Measurements from ENCODE around the gene CENPP.

Gene CENPP

DNA sequence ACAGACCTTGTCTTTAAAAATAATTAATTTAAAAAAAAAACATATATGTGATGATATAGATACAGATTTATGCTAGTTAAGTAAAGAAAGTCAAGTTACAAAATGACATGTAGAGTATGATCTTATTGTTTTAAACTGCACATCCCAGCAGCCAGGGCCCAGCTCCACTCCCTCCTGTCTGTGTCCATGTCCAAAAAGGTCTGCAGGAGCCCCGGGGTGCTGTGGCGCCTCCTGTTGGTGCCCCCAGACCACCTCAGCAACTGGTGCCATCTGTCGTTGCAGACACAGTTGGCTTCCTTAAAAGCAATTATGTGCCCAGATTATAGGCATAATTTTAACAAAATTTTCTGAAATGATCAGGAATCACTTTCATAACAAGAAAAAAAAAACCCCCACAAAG, 310.9 kb downstream of the CENPP start:
- DNase-seq (ENCODE audit: low read depth, low spot score): no peak

- DNase-seq (ENCODE audit: low read depth, low spot score): no peak
Measured at GRCh38 chr9:92637326-92637725, 311.6 kb downstream of the CENPP start.

DNA sequence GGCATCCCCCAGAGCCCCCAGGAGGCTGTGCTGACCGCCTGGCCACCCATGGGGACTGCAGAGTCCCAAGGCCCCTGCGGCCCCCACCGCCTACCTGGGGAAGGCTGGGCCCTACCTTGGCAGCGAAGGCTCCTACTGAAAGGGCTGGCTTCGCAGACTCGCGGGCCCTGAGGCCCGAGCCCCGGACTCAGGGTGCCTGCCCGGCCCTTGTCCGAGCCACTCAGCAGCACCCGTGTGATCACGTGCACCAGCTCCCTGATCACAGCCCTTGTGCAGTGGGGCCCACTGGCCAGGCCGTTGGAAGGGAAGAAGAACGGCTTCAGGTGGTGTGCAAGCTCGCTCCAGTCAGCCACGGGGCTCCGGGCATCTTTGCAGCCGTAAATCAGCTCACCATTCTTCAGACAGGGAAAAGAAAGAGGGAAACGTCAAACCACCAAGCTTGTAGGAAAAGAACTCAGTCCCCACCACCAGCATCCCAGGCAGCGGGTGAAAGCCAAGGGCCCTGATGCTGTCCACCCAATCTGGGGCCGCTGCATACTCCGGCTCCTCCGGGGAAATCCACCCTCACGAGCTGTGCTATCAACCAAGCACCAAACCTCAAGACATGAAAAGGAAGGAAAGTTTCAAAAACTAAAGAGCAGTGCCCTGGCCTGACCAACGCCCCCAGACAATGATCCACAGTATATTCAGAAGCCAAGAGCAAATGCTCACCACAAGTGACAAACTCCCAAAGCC, 312.3 kb downstream of the CENPP start:
- no peak for DNase-seq (ENCODE audit: low read depth, low spot score)

GRCh38 chr9:92638621-92639101, 312.9 kb downstream of the CENPP start:
- no peak for DNase-seq (ENCODE audit: low read depth, low spot score)

DNA sequence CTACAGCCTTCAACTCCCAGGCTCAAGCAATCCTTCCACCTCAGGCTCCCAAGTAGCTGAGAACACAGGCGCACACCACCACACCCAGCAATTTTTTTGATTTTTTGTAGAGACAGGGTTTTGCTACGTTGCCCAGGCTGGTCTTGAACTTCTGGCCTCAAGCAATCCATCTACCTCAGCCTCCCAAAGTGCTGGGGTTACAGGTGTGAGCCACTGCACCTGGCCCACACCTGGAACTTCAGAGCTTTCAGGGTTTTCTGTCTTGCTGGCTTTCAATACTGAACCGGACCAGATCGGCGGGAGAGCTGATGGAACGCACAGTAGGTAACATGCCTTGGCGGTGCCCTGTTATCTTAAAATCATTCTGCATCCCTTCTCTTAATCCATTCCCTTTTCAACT, 313.4 kb downstream of the CENPP start:
- no peak for DNase-seq (ENCODE audit: low read depth, low spot score)

DNA sequence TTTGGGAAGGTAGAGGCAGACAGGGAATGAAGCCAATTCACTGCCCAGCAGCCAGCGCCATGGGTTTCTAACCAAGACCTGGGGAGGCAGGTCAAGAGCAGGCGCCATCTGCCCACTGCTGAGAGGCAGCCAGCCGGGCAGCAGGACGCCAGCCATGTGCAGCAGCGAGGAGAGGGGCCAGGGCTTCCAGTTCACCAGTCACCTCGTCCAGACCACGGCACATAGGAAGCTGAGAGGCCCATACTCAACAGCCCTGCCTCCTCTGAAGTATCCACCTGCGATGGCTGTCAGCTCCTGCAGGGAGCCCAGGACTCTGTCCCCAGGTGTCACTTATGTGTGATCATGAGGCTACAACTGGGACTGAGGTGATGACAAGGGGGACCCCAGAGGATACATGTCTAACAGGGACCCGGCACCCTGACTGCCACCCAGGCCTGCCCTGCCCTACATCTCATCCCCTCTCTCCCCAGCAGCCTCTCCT, 314.1 kb downstream of the CENPP start:
- no peak for DNase-seq (ENCODE audit: low read depth, low spot score)

- no peak for DNase-seq (ENCODE audit: low read depth, low spot score)
Measured at GRCh38 chr9:92640398-92641091, 314.8 kb downstream of the CENPP start.

DNA sequence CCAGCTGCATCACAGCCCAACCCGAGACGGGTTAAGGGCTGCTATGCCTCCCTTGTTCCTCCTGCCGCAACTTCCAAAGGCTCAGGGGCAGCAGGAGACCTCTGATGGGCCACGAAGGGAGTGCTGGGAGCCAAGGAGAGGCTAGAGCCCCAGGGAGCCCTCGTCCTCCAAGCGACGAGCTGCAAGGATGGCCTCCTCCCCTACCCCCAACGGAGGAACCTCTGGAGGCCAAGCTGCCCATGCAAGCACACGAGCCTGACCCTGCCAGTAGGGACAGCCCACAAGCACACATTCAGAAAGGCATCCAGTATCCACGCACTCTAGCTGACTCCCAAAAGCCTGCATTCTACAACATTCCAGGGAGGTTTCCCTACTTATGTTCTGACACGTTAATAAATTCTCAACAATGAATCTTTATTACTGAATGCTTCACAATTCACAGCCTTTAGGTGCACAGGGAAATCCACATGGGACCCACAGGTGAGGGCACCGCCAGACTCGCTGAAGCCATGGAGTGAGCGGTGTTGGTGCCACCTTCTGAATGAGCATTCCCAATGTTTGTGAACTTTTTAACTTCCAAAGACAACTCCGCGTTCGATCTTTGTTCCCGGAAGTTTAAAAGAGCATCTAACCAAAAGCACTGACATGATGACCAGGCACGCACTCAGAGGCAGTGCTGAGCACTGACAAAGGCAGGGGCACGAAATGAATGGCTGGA, 315.5 kb downstream of the CENPP start:
- no peak for DNase-seq (ENCODE audit: low read depth, low spot score)

GRCh38 chr9:92642041-92642451, 316.3 kb downstream of the CENPP start:
- no peak for DNase-seq (ENCODE audit: low read depth, low spot score)

- no peak for DNase-seq (ENCODE audit: low read depth, low spot score)
Measured at GRCh38 chr9:92642564-92642963, 316.8 kb downstream of the CENPP start.

- no peak for DNase-seq (ENCODE audit: low read depth, low spot score)
Measured at GRCh38 chr9:92644278-92644677, 318.5 kb downstream of the CENPP start.

DNA sequence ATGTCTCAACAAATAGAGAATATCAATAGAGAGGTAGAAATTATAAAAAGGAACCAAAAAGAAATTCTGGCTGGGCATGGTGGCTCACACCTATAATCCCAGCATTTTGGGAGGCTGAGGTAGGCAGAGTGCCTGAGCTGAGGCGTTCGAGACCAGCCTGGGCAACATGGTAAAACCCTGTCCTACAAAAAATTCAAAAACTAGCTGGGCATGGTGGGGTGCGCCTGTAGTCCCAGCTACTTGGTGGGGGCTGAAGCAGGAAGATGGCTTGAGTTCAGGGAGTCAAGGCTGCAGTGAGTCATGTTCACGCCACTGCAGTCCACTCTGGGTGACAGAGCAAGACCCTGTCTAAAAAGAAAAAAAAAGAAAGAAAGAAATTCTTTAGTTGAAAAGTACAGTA, 319.3 kb downstream of the CENPP start:
- no peak for DNase-seq (ENCODE audit: low read depth, low spot score)

- no peak for DNase-seq (ENCODE audit: low read depth, low spot score)
Measured at GRCh38 chr9:92647671-92648473, 322.1 kb downstream of the CENPP start.

GRCh38 chr9:92648474-92648971, 322.8 kb downstream of the CENPP start:
- no peak for DNase-seq (ENCODE audit: low read depth, low spot score)

GRCh38 chr9:92649007-92649406, 323.3 kb downstream of the CENPP start:
- DNase-seq (ENCODE audit: low read depth, low spot score): no peak

- DNase-seq (ENCODE audit: low read depth, low spot score): no peak
Measured at GRCh38 chr9:92650296-92650695, 324.5 kb downstream of the CENPP start.

GRCh38 chr9:92650839-92651621, 325.3 kb downstream of the CENPP start:
- no peak for DNase-seq (ENCODE audit: low read depth, low spot score)

DNA sequence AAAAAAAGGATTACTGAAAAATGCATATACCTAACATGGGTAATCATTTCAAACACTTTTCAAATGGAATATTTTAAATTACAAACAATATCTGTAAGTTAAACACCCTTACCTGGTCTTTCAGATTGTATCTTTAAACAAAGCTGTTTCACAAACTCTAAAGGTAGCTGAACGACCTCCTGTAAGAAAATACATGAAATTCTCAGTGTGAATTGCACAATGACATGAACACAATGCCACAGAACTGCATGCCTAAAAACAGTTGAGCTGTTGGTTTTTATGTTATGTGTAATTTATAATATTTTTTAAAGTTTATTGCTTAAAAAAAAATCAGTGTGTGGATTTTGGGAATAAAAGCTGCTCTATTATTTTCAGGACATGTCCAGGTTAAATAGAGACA, 326.7 kb downstream of the CENPP start:
- no peak for DNase-seq (ENCODE audit: low read depth, low spot score)

GRCh38 chr9:92654481-92655301, 328.9 kb downstream of the CENPP start:
- no peak for DNase-seq (ENCODE audit: low read depth, low spot score)

GRCh38 chr9:92655366-92655765, 329.6 kb downstream of the CENPP start:
- no peak for DNase-seq (ENCODE audit: low read depth, low spot score)

All from brain pericyte (primary cell).